HEK293T (cell line): ENCODE data around the gene MRPL44.

ENCODE experiments used
- BHLHE40 ChIP-seq: fragments of 450-650 bp; IDR thresholded peaks from 2 replicates; pipeline ENCODE4 v1.6.1; 2016; ENCODE audit warnings: mild to moderate bottlenecking, moderate library complexity, borderline replicate concordance
- FOXK2 ChIP-seq: fragments of 450-650 bp; IDR thresholded peaks from 2 replicates; pipeline ENCODE4 v1.6.1; 2016; ENCODE audit warnings: mild to moderate bottlenecking
- SP1 ChIP-seq: fragments of 450-650 bp; IDR thresholded peaks from 2 replicates; pipeline ENCODE4 v1.6.1; 2017
- SUZ12 ChIP-seq: fragments of 450-650 bp; IDR thresholded peaks from 2 replicates; pipeline ENCODE4 v1.6.1; 2016; ENCODE audit warnings: mild to moderate bottlenecking
- TARDBP ChIP-seq: fragments of 450-650 bp; IDR thresholded peaks from 2 replicates; pipeline ENCODE4 v1.6.1; 2016

- no peak for TF ChIP-seq FOXK2
- TF ChIP-seq SP1: no peak
- TF ChIP-seq TARDBP: no peak
- no peak for TF ChIP-seq SUZ12
- TF ChIP-seq BHLHE40: no peak
Measured at GRCh38 chr2:223995569-223995968, 38.3 kb downstream of the MRPL44 start.
